GM21786 (cell line): ENCODE data around the gene GPR153.

Experiments used
- ATAC-seq: cut with Tn5 transposase; IDR thresholded peaks from one replicate; pipeline ENCODE4 v1.9.1; 2021; ENCODE audit not compliant: unreplicated experiment

The GPR153 gene

DNA sequence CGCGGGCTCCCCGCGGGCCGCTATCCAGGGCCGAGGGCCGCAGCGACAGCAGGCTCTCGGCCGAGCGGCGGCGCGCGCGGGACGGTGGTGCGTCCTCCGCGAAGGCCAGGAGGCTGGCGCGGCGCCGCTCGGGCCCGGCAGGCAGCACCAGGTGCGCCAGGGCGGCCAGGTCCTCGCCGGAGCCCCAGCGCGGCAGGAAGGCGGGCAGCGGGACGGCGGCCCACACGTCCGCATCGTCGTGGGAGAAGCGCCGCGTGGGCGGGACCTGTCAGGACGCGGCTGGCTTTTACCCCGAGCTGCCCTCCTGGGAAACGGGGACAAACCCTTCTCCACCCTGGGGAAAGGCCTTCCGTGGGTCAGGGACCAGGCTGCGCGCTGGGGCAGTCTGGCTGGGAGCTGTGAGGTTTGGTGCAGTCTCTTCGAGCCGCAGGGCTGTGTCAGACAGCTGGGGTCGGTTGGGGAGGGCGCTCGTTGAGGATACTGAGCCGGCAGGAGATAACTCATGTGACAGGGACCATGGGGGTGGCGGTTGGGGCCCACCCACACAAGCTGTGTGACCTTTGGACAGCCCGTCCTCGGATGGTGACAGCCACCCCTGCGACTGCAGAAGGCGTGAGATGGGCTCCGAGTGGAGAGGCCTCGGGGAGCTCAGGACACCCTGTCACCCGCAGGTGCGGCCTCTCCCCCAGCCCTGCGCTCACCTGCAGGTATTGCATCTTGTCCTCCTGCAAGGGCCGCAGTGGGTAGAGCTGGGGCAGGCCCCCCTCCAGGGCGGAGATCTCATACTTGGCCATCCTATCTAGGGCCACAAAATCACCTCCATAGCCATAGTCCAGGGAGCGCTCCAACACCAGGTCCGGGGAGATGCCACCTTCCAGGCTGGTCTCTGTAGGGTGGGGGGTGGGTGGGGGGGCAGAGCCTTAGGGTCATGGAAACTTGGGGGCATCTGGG lies 10.9 kb downstream of the GPR153 start:
- ATAC-seq: no peak

DNA sequence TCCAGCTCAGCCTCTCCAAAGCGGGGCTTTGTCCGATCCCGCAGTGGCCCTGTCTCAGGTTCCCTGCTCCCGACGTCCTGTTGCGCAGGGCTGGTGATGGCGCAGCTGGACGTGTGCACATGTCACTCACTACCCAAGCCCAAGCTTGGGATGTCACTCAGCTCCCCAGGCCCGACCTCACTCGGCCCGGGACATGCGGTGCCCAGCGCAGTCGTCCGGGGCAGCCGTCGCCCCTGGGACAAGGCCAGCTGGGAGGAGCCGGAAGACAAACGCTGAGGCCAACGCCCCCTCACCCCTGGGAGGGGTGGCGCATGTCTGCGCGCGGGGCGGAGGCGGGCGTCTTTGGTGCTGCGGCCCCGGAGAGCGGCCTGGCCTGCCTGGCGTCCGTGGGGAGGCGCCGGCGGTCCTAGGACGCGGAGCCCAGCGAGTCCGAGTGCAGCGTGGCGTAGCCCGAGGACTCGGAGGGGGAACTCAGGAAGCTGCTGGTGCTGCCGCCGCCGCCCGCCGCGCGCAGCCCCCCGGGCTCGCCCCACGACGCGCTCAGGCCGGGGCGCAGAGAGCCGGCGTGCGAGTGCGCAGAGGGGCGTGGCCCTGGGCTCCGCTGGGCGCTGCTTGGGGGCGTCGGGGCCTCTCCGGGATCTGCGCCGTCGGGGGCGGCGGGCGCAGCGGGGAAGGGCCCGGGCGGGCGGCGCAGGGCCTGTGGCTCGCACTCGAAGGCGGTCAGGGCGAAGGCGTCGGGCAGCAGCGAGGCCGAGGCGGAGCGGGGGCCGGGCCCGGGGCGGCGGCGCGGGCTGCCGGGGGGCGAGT lies 11.8 kb downstream of the GPR153 start:
- ATAC-seq: no peak

DNA sequence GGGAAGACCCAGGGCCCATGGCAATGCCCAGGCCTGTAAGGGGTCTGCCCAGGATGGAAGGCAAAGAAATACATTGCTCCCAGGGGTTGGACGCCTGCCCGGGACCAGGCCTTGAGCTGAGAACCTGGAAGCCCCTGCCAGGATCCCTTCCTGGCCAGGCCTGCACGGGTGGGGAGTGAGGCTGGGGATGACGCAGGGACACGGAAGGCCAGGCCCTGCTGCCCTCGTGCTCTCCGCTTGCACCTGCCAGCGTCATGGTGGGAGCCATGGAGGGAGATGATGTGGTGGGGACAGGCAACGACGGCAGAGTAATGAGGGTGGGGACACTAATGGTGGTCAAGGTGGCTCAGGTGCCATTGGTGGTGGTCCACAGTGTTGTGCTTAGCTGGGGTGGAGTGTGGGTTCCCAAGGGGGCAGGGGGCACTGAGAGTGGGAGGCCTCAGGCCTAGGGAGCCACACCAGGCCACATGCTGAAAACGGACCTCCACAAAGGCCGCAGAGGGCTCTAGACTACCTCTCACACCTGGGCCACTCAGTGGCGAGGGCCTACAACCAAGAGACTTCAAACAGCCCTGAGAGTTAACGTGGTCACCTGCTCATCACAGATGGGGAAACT lies 12.6 kb downstream of the GPR153 start:
- no peak for ATAC-seq

DNA sequence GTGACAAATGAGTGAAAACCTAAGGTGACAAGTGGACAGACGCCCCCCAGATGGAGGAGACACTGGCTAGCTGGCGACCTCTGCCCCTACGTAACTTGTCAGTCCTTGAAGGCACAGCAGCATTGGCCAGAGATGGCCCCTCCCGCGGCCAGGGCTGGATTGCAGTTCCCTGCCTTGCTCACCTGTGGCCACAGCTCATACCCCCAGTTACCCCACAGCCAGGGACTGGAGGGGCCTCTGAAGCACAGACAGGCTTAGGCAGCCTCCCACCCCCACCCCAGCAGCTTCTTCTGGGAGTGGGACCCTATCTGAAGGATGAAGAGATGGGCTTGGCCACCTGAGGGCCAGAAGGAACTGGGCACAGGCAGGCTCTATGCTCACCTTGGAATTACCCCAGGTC lies 13.2 kb downstream of the GPR153 start:
- ATAC-seq: no peak

DNA sequence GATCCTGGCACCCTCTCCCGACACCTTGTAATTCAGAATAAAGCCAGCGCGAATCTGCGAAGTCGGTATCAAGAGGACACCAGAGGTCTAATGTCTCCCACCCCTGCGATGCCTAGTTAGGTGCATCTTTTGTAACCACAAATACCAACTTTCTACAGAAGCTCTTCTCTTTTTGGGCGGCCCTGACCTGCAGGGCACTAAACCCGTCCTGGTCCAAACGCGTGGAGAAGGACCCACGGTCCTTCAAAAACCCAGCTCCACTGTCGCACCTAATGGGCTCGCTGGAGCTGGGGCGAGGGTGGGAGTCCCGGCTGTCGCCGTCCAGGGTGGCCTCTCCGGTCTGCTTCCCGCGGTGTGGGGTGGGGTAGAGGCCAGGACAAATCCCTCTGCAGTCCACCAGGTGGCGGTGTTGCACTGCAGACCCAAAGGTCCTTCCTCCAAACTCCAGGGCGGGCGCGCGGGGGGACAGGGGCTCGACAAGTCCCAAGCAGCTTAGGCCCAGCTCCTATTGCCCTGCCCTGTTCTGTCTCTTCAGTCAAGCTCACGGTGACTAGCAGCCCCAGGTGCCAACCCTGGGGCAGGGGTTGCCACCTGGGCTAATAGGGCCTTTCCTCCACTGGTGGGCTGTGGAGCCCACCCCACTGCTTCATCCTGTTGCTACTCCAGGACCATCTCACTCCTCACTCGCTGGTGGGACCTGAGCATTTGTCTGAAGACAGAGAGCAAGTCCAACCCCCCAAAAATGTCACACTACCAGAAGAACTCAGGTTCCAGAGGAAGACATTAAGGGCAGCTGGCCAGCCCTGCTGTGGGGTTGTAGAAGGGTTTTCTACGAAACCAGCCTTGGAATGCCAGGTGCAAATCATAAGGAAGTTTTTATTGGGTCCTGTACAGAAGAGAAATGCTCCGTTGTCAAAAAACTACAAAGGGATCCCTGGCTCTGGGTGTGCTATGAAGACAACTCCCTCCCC lies 14.1 kb downstream of the GPR153 start:
- ATAC-seq: no peak

DNA sequence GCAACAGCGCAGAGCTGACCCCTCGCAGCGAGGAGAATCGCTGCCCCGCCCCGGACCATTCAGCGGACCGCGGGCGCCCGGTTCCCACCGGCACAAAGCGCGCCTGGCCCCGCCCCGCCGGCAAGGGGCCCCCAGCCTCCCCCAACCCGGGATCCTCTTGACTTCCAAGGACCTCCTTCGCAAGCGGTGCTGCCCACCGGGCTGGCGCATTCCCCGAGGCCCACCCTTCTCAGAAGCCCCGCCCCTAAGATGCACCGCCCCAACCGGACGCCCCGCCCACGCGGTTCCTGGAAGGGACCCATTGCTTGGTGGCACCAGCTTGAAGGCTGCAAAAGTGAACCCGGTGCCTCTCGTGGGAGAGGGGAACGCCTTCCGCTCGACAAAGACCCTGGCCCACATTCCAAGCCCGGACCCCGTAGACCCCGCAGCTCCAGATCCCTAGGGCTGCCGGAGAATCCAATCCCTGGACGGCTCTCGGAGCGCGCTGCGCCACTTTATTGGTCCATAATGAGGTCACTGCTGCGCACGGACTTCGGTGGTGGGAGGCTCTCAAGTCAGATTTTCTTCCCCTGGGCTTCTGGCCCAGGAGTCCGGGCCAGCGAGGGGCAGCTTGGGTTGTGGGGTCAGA lies 14.9 kb downstream of the GPR153 start:
- no peak for ATAC-seq

DNA sequence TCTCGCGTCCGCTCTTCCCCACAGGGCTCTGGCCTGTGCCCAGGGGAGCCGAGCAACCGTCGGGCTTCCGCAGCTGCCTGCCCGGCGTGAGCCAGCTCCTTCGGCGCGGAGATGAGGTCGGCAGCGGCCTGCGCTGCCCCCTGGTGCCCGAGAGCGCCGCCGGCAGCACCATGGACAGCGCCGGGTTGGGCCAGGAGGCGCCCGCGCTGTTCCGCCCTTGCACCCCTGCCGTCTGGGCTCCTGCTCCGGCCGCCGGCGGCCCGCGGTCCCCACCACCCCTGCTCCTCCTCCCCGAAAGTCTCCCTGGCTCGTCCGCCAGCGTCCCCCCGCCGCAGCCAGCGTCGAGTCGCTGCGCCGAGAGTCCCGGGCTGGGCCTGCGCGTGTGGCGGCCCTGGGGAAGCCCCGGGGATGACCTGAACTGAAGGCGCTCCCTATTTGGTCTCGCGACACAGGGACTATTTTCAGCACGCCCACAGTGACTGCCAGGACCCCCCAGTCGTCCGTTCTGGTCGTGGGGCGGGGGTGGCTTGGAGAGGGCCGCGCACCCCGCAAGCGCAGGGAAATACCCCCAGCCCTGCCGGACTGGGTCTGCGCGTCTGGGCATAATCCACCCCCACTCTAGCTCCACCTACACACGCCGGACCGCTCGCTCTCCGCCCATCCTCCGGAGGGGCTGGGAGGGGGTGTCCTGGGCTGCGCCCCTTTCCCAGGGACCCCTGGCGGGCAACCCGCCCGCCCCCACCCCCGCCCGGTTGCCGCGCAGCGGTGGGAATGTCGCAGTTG lies 15.6 kb downstream of the GPR153 start:
- ATAC-seq: peak; percentile 54

DNA sequence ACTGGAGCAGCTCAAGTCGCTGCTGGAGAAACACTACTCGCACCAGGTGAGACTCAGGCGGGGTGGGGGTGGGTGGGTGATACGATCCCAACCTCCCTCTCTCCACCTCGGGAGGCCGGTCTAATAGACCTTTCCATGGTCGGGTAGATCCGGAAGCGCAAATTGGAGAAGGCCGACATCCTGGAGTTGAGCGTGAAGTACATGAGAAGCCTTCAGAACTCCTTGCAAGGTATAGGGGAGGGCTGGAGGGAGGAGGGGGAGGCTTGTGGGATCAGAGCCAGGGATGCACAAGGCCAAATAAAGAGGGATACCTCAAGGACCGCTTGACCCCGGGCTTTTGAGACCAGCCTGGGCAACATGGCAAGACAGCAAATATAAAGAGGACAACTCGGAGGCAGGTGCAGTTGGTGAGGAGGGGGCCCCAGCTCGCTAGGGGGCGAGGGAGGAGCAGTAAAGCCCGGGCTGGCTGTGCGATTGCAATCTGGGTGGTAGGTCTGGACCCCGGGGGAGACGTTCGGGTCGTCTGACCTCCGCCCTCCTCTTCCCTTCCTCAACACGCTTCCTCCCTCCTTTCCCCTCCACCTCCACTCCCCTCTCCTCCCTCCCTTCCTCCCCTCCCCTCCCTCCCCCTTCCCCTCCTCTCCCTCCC lies 16.4 kb downstream of the GPR153 start:
- ATAC-seq: no peak

DNA sequence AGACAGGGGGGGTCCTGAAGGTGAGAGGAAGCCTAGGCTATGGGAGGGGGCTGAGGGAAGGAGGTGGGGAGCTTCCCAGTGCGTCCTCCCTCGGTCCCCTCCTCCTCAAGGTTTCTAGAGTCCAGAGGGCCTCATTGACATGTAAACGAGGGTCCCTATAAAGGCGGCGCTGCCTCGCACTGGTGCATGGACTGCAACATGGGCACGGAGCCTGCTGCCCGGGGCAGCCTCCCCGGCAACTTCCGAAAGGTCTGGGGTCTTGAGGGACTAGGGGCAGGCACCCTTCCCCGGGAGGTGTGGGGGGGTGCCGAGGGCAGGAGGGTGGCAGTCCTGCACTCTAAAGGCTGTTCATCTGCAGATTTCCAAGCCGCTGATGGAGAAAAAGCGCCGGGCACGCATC lies 16.9 kb downstream of the GPR153 start, which contains the start of gene HES3:
HES3 (plus strand) TSS at position 187 of the 400 bp plus-strand sequence; CDS start at position 374, 187 bp downstream.
- no peak for ATAC-seq

DNA sequence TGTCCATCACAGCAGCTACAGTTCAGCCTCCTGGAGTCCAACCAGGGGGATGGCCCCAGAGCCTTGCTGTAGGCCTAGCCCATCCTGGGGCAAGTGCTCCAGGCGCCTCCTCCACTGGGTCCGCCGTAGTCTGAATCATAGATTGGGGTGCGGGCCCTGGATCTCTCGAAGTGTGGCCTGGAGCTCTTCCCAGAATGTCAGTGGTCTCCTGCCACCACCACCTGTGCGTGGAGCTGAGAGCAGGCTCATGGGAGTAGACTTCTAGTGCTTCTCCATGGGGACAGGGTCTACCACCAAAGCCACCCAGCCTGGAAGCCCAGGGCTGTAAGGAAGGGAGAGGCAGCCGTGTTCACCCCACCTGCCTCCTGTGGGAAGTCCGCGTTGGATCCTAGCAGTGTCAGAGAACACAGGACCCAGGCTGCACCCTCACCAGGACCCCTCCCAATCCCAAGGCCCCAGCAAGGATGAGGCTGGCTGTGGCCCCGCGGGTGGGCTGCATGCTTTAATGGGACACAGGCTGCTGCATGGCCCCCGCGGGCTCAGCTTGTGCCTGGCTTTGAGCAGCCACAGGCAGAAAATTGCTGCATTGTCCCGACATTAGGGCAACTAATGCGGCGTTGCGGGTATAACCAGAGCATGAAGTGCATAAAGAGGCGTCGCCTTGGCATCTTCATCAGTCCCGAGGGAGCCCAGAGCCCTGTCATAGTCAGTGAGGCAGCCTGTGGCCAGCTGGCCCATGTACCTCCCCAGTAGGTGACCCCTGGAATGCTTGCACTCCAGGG lies 17.7 kb downstream of the GPR153 start:
- ATAC-seq: no peak

DNA sequence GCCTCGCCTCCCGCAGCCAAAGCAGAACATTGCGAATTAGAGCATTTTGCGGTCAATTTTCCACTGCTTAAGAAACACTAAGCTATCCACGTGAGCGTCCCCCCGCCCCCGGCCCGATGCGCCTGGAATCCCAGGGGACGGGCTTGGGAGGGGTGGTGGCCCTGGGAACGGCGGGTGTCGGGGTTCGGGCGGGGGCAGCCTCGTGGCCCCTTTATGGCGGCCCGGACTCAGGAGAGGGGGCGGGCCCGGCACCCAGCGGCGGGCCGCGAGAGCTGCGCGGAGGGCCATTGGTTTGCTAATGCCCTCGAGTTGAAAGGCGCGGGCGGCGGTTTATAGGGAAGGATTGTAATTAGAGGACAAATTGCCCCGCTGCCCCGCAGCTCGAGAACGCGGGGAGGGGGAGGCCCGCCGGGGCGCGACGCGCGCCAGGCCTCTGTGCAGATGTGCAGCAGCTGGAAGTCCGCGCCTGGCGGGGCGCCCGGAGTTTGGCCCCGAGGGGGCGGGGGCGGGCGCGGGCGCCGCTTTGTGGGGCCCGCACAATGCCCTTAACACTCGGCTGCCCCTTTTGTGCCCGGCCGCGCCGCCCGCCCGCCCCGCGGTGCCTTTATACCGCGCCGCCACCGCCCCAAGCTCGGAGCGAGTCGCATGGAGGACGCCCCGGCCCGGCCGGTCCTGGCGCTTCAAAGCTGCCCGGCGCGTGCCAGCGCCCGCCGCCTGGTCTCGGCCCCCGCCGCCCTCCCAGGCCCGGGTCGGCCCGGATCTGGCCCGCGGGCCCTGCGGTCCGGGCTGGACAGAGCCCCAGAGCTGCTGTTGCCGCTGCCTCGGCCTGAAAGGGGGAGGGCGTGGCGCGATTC lies 18.8 kb downstream of the GPR153 start:
- no peak for ATAC-seq

DNA sequence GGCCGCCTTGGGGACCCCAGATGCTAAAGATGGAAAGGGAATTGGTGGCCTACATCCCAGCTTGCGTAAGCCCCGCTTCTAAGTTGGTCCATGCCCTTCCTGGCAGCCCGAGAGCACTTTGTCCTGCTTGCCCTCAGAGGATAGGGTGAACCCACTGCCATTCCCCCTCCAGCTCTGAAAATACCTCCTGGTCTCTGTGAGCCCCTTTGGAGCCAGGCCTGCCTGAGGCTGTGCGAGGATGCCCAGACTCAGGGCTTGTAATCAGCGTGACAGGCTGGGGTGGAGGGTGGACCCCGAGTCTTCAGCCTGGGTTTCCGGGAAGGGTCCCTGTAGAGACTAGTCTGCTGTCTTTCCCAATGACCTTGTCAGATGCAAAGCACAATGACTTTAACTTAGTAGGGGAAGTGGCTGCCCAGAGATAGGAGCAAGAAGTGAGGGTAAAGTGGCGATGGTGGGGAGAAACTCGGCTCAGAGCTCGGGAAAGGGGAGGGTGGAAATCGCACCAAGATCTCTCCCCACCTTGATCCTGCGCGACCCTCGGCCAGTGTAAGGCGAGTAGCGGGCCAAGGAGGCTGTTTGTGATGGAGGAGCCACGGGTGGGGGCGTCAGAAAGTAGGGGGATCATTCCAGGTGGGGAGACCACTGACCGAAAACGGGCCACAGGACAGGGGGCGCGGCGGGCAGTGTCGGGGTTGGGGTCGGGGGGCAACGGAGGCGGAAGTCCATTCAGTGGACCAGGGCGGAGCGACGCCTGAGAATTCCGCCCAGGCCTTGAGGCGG lies 19.6 kb downstream of the GPR153 start:
- ATAC-seq: no peak

DNA sequence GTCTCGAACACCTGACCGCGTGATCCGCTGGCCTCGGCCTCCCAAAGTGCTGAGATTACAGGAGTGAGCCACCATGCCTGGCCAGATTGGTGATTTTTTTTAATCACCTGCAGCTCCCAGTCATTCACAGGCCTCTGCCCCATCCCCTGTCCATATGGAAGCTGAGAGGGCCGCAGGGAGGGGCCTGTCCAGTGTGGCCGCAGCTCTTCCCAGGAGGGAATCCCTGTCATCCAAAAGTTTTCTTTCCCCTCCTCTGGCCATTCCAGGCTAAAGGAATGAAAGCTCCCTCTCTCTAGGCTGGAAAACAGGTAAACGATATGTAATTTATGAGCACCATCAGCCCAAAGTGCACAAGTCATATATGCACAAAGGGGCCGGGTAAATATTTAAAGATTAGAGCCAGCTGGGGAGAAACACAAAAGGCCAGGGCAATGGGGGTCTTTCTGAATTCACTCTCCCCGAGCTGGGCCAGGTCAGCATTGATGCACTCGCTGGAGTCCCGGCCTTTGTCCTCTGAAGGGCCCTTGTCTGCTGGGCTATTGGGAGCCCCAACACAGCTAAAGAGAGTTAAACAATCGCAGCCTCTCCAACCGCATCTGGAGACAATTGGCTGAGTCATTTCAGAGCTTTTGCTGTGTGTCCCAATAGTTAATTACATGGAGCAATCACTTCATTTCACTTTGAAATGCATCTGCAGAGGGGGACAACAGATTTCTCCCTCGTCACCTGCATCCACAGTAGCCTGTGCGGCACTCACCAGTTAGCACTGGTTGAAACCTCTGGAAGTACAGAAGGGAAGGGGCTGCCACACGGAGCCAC lies 20.7 kb downstream of the GPR153 start:
- ATAC-seq: no peak

DNA sequence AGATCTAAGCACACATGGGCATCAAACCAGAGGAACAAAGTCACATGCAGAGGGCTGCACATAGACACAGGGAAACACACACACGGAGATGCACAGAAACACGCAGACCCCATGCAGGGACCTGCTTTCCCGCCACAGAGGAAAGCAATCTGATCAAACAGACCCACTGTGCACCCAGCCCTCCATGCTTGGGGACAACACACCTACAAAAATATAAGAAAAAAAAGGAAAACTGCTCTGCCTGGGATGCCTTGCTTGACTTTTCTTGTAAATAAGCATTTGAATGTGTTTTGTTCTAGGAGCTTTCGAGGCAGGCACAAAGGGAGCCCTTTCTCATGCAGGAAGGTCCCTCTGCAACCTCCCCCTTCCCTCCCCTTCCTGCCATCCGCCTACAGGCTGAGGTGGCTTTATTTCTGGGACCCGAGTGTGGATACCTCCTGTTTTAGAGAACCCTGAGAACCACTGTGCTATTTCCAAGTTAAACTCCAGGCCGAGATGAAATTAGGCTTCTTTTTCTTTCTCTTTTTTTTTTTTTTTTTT lies 21.6 kb downstream of the GPR153 start:
- ATAC-seq: no peak

DNA sequence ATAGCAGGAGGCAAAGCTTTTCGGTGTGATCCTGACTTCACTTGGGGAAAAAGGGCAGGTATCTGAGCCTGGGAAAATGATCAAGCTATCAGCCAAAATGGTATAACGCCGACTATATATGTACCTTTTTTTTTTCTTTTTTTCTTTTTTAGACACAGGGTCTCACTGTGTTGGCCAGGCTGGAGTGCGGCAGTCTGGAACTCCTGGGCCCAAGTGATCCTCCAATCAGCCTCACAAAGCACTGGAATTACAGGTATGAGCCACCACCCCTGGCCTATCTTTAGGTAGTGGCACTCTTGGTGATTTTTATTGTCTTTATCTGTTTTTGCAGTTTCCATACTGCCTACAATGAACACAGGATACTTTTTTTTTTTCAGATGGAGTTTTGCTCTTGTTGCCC lies 23.8 kb downstream of the GPR153 start:
- ATAC-seq: no peak
